ENCODE measurements around the gene FAM184A. TPM values are rescaled to one million over a fixed set of nuclear protein-coding genes. Genes with fewer than 3 reads are reported as not detected.

The FAM184A gene
- total and polyA plus RNA-seq, 2 of the 13 experiments (the other 11 are each of a cell fraction or from before 2014, with no cell fraction given) = 7.0 to 18.0 TPM

GRCh38 chr6:118918329-118918725 is 160.1 kb downstream of the FAM184A start:
- ATAC-seq (no peak), DNase-seq (ENCODE audit: low spot score) (no peak), FAIRE-seq (no peak)
- H3K4me2 ChIP-seq (ENCODE audit: low read depth, low read length) = no peak overlapping the region
- H2AFZ ChIP-seq (ENCODE audit: low read length) = no peak overlapping the region
- TF ChIP-seq ARID5B (CRISPR knock-in tag; IDR thresholded peaks at IDR 0.05) (no peak), CEBPB (IDR thresholded peaks at IDR 0.05; ENCODE audit: borderline replicate concordance, low read depth, low read length) (peak; percentile 45), ZNF7 (CRISPR knock-in tag; IDR thresholded peaks at IDR 0.05) (no peak), ZFP1 (CRISPR knock-in tag; IDR thresholded peaks at IDR 0.05) (no peak), HBP1 (CRISPR knock-in tag; IDR thresholded peaks at IDR 0.05; ENCODE audit: low read depth) (no peak)
- BruUV-seq (replicated peaks) = no TSS peak
- no peaks in the 10 kb centered on the region for H4K20me1 ChIP-seq (ENCODE audit: insufficient read depth, low read length)
- intact Hi-C loops (cut with micrococcal nuclease; ENCODE audit: unreplicated experiment) = no loop called here
- H3K79me2 ChIP-seq (ENCODE audit: insufficient read depth, low read length) = no peaks in the 10 kb centered on the region
- H3K36me3 ChIP-seq (replicated peaks in 1 of 2; ENCODE audit: control insufficient read depth in 1 of 2, insufficient read depth in 2 of 2, low read length in 2 of 2) = peaks cover 25 to 59% of the 10 kb centered on the region in 2 experiments
- CTCF ChIA-PET (ENCODE audit: low intra/inter-chr PET ratio, low total read pairs) = no interaction called here
- no peaks in the 10 kb centered on the region for H3K9me3 ChIP-seq (ENCODE audit: low read length)
- H3K4me3 ChIP-seq (replicated peaks in 1 of 3; ENCODE audit: insufficient read depth in 1 of 3, low read depth in 2 of 3, low read length in 3 of 3) = no peak overlapping the region
- H3K27ac ChIP-seq (ENCODE audit: extremely low read length, insufficient read depth, low read length) = no peak overlapping the region
- in situ Hi-C loops (cut with HindIII; ENCODE audit: extremely low pct_ligation_motif_present, low pct_unique_long_range_greater_than_20kb) = no loop called here
- no peak overlapping the region for H3K9ac ChIP-seq (ENCODE audit: insufficient read depth, low read depth, low read length)
- H3K27me3 ChIP-seq (ENCODE audit: control insufficient read depth in 1 of 2, insufficient read depth in 2 of 2, low read length in 2 of 2) = no peaks in the 10 kb centered on the region
- POLR2A ChIA-PET = no interaction called here
- H3K4me1 ChIP-seq (ENCODE audit: insufficient read depth, low read length) = peaks cover 9% of the 10 kb centered on the region
- WGBS (ENCODE audit: low lambda C conversion rate) = 95% methylated on average over 2 of the region's 2 CpGs
